H9 (cell line): ENCODE data around the gene AADACL3. TPM values are rescaled to one million over a fixed set of nuclear protein-coding genes. Genes with fewer than 3 reads are reported as not detected.

Source experiments
- DNase-seq: peaks from one replicate; pipeline ENCODE4 v3.0.0-alpha.2; 2017
- H2AFZ ChIP-seq: one replicate; pipeline ENCODE4 v1.6.1; 2013; ENCODE audit warnings: mild to moderate bottlenecking, low read length, control low read depth, moderate library complexity
- H2AK5ac ChIP-seq: 2 replicates; pipeline ENCODE4 v1.6.1; 2013; ENCODE audit warnings: low read length, control low read depth, mixed read lengths; ENCODE audit not compliant: insufficient read length
- H2BK120ac ChIP-seq: one replicate; pipeline ENCODE4 v1.6.1; 2013; ENCODE audit warnings: low read depth, mild to moderate bottlenecking, low read length, control low read depth, inconsistent platforms; ENCODE audit not compliant: poor library complexity, severe bottlenecking
- H2BK12ac ChIP-seq: 2 replicates; pipeline ENCODE4 v1.6.1; 2013; ENCODE audit warnings: low read length, control low read depth, mixed read lengths, low read depth; ENCODE audit not compliant: insufficient read length
- H2BK15ac ChIP-seq: 2 replicates; pipeline ENCODE4 v1.6.1; 2013; ENCODE audit warnings: low read depth, low read length, control low read depth
- H2BK20ac ChIP-seq: one replicate; pipeline ENCODE4 v1.6.1; 2013; ENCODE audit warnings: low read depth, mild to moderate bottlenecking, low read length, control low read depth, inconsistent platforms; ENCODE audit not compliant: poor library complexity, severe bottlenecking
- H2BK5ac ChIP-seq: 2 replicates; pipeline ENCODE4 v1.6.1; 2013; ENCODE audit warnings: low read length, control low read depth, mixed read lengths; ENCODE audit not compliant: insufficient read length
- H3K14ac ChIP-seq: 2 replicates; pipeline ENCODE4 v1.6.1; 2013; ENCODE audit warnings: low read length, control low read depth; ENCODE audit not compliant: insufficient read depth
- H3K18ac ChIP-seq: 2 replicates; pipeline ENCODE4 v1.6.1; 2013; ENCODE audit warnings: low read depth, mild to moderate bottlenecking, mixed read lengths, low read length, control low read depth; ENCODE audit not compliant: insufficient read length
- H3K23ac ChIP-seq: 2 replicates; pipeline ENCODE4 v1.6.1; 2013; ENCODE audit warnings: low read length, control low read depth, mixed read lengths, low read depth; ENCODE audit not compliant: insufficient read length
- H3K23me2 ChIP-seq: 2 replicates; pipeline ENCODE4 v1.6.1; 2013; ENCODE audit warnings: low read depth, mild to moderate bottlenecking, mixed read lengths, low read length, control low read depth; ENCODE audit not compliant: insufficient read length, poor library complexity, severe bottlenecking
- H3K27ac ChIP-seq: 2 replicates; pipeline ENCODE4 v1.5.1; 2013; ENCODE audit warnings: low read length, control low read depth, mixed read lengths, low read depth; ENCODE audit not compliant: insufficient read length
- H3K27me3 ChIP-seq: 2 replicates; pipeline ENCODE4 v1.6.1; 2013; ENCODE audit warnings: low read length, control low read depth, inconsistent platforms; ENCODE audit not compliant: insufficient read depth
- H3K4ac ChIP-seq: 2 replicates; pipeline ENCODE4 v1.6.1; 2013; ENCODE audit warnings: low read depth, mild to moderate bottlenecking, control low read depth, inconsistent platforms, low read length, moderate library complexity
- H3K4me1 ChIP-seq: 2 replicates; pipeline ENCODE4 v1.6.1; 2013; ENCODE audit warnings: low read length, control low read depth, inconsistent platforms; ENCODE audit not compliant: insufficient read depth
- H3K4me2 ChIP-seq: 2 replicates; pipeline ENCODE4 v1.6.1; 2013; ENCODE audit warnings: low read length, control low read depth, mixed read lengths; ENCODE audit not compliant: insufficient read length, insufficient read depth
- H3K56ac ChIP-seq: 2 replicates; pipeline ENCODE4 v1.6.1; 2013; ENCODE audit warnings: low read depth, mild to moderate bottlenecking, mixed read lengths, low read length, control low read depth; ENCODE audit not compliant: insufficient read length
- H3K79me1 ChIP-seq: 2 replicates; pipeline ENCODE4 v1.6.1; 2013; ENCODE audit warnings: low read depth, mild to moderate bottlenecking, moderate library complexity, low read length, control low read depth, inconsistent platforms; ENCODE audit not compliant: insufficient read depth, poor library complexity, severe bottlenecking
- H3K79me2 ChIP-seq: 2 replicates; pipeline ENCODE4 v1.6.1; 2013; ENCODE audit warnings: low read length, control low read depth, inconsistent platforms; ENCODE audit not compliant: insufficient read depth
- H3K9ac ChIP-seq: 2 replicates; pipeline ENCODE4 v1.6.1; 2013; ENCODE audit warnings: low read length, control low read depth, mixed read lengths; ENCODE audit not compliant: insufficient read length; ENCODE audit errors: extremely low read depth
- H3K9me3 ChIP-seq: one replicate; pipeline ENCODE4 v1.6.1; 2013; ENCODE audit warnings: low read depth, low read length, inconsistent platforms; ENCODE audit not compliant: control insufficient read depth
- H3T11ph ChIP-seq: one replicate; pipeline ENCODE4 v1.6.1; 2013; ENCODE audit warnings: mild to moderate bottlenecking, low read length, control low read depth, inconsistent platforms
- H4K20me1 ChIP-seq: one replicate; pipeline ENCODE4 v1.6.1; 2013; ENCODE audit not compliant: control insufficient read depth, insufficient read length, insufficient read depth
- H4K5ac ChIP-seq: 2 replicates; pipeline ENCODE4 v1.6.1; 2013; ENCODE audit warnings: low read depth, mild to moderate bottlenecking, mixed read lengths, low read length, control low read depth; ENCODE audit not compliant: insufficient read length
- H4K8ac ChIP-seq: replicated peaks from 2 replicates; pipeline ENCODE4 v1.6.1; 2013; ENCODE audit warnings: low read length, control low read depth, mixed read lengths, low read depth; ENCODE audit not compliant: insufficient read length
- H4K91ac ChIP-seq: 2 replicates; pipeline ENCODE4 v1.6.1; 2013; ENCODE audit warnings: low read depth, mild to moderate bottlenecking, moderate library complexity, mixed read lengths, low read length, control low read depth; ENCODE audit not compliant: insufficient read length
- H3K27ac Mint-ChIP-seq, 3 experiments: 2 replicates in 2 of 3; 3 replicates in 1 of 3; pipeline ENCODE4 v1.8.0; 2020 to 2021; ENCODE audit warnings: mixed read lengths in 3 of 3, mild to moderate bottlenecking in 1 of 3, moderate library complexity in 1 of 3
- H3K27me3 Mint-ChIP-seq: 2 replicates; pipeline ENCODE4 v1.8.0; 2021; ENCODE audit warnings: low read depth, mild to moderate bottlenecking, moderate library complexity, mixed read lengths
- H3K36me3 Mint-ChIP-seq, 3 experiments: 2 replicates in 2 of 3; 3 replicates in 1 of 3; pipeline ENCODE4 v1.8.0; 2020 to 2021; ENCODE audit warnings: low read depth in 3 of 3, mixed read lengths in 3 of 3; ENCODE audit not compliant: insufficient read depth in 1 of 3
- H3K4me1 Mint-ChIP-seq, 2 experiments: 2 replicates each; pipeline ENCODE4 v1.8.0; 2020; ENCODE audit warnings: mixed read lengths in 2 of 2
- H3K4me3 Mint-ChIP-seq, 2 experiments: 2 replicates in 1 of 2; 3 replicates in 1 of 2; pipeline ENCODE4 v1.8.0; 2020 to 2021; ENCODE audit warnings: mild to moderate bottlenecking in 2 of 2, mixed read lengths in 2 of 2, moderate library complexity in 1 of 2
- H3K9me3 Mint-ChIP-seq, 2 experiments: 2 replicates in 1 of 2; 3 replicates in 1 of 2; pipeline ENCODE4 v1.8.0; 2020; ENCODE audit warnings: mild to moderate bottlenecking in 2 of 2, mixed read lengths in 2 of 2, moderate library complexity in 1 of 2
- CTCF ChIP-seq: fragments of 200-600 bp; sonication (generic); conservative IDR thresholded peaks from 3 replicates; pipeline ENCODE4 v1.8.0; 2021; ENCODE audit warnings: antibody characterized with exemption, mild to moderate bottlenecking
- WGBS: extraction: QIAGEN DNeasy Blood & Tissue Kit; methylation state at CpG from one replicate; pipeline ENCODE4 v1.1.7; 2013; ENCODE audit warnings: missing lambda C conversion rate, low lambda C conversion rate, mixed read lengths; ENCODE audit not compliant: insufficient read length; ENCODE audit errors: extremely low coverage; 5-methylcytosine and 5-hydroxymethylcytosine counted together
- total RNA-seq: library from RNA; stranded (reverse); gene quantifications from 2 replicates; pipeline ENCODE4 v1.2.1, GENCODE V29; 2021

The AADACL3 gene
- total RNA-seq, 1 experiment from 2014 or later, result 0.22 TPM

GRCh38 chr1:12757836-12758235, 41.9 kb downstream of the AADACL3 start:
- Mint-ChIP-seq H3K27ac (no peak overlapping the region), H3K36me3 (no peaks in the 10 kb centered on the region), H3K27me3 (peaks cover 14% of the 10 kb centered on the region), H3K4me3 (no peak overlapping the region), H3K4me1 (peaks cover 2 to 5% of the 10 kb centered on the region in 2 experiments; a peak in 2 of 4 replicates), H3K9me3 (peaks cover 0 to 3% of the 10 kb centered on the region in 2 experiments; a peak in 1 of 5 replicates)
- Histone ChIP-seq H3T11ph (no peak overlapping the region), H2BK15ac (no peak overlapping the region), H3K4ac (no peak overlapping the region), H3K4me2 (no peak overlapping the region), H4K91ac (no peak overlapping the region), H3K27me3 (no peaks in the 10 kb centered on the region), H2BK12ac (no peak overlapping the region), H4K5ac (no peak overlapping the region), H2BK5ac (no peak overlapping the region), H3K14ac (no peak overlapping the region), H3K23me2 (no peaks in the 10 kb centered on the region), H4K8ac (no peak overlapping the region), H3K79me2 (no peaks in the 10 kb centered on the region), H2BK120ac (no peak overlapping the region), H3K56ac (no peak overlapping the region), H3K9ac (no peak overlapping the region), H2AFZ (no peak overlapping the region), H3K27ac (no peak overlapping the region), H3K23ac (no peak overlapping the region), H2AK5ac (no peak overlapping the region), H3K18ac (no peak overlapping the region), H3K79me1 (no peaks in the 10 kb centered on the region), H2BK20ac (no peak overlapping the region), H3K4me1 (no peaks in the 10 kb centered on the region), H4K20me1 (no peaks in the 10 kb centered on the region), H3K9me3 (no peaks in the 10 kb centered on the region)
- TF ChIP-seq CTCF, result no peak
- no peak for DNase-seq
- no CpG with 5 or more reads among the region's 6 CpGs for WGBS
